ENCODE results near the gene RPS27.
"Not testable (repeated sequence)": the region's sequence is repeated elsewhere in the genome, so short reads cannot be mapped to it uniquely, and the experiment has no call there.

The RPS27 gene

DNA sequence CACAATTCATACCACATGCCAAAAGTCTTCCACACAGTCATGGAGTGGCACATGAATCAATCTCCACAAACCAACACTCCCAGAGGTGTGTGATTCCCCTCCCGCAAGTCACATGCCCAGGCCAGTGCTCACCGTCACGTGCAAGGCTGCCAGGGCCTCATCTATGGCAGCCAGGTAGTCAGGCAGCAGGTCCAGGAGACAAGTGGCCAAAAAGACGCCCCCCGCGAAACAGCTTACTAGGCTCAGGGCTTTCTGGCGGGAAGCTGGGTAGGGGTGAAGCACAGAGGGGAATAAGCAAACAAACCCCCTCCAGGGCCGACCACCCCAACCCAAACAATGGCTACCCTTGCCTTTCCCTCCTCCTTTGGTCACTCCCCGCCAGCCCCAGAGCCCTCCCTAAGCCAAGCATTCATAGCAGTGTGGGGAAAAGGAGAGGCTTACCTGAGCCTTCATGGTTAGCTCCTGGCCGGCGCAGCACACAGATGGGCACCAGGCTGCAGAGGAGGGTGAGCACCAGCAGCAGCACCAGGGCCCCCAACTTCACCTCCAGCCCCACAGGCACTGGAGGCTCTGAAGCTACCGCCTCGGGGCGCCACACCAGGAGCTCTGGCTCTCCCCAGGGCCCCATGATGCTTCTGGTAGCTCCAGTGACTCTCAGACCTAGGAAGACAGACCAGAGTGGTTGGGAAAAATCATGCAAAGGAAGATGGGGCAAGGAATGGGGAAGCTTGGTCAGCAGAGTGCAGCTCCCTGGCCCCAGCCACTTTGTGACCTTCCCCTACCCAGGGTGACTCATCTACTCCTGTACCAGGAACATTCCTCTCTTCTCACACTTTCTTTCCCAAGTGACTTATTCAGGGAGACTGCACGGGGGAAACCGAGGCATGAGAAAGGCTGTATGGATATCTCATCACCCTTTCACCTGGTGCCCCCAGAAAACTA is 28.2 kb upstream of the RPS27 start:
- no peak for DNase-seq

DNA sequence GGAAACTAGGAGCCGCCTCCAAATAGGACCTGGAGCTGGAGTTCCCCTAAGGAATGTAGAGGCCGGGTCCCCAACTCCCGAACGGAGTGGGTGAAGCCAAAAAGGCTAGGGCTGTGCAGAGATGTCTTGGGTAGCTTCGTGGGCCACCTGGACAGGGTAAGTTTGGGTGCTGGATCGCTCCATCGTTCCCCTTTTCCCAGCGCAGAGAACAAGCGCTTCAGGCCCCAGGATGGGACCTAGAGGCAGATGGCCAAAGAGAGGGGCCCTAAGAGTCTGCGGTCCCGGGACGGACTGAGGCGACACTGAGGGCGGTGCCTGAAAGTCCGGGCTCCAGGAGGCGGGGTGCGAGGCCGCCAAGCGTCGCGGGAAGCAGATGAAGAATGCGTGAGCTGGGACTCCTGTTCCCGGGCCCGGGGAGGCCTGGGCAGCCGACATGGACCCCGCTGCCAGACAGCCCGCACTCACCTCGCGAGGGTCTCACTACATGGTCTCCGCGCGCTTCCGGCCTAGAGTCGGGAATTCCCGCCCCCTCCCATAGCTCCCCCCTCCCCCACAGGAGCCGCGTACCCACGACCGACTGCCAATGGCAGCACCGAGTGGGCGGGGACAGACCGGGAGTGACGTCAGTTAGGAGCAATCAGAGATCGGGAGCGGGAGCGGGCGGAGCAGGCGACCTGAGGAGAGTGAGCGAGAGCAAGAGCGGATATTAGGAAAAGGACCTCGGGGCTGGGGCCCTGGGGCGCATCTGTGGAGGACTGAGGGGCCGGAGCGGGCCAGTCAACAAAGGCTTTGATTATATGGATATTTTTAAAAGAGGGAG is 27.3 kb upstream of the RPS27 start, which contains the start of gene SLC39A1:
Gene SLC39A1 (minus strand): TSS at position 508 of the 820 bp plus-strand sequence. CDS start 822 bp downstream, outside the sequence.
- peak; percentile 94 for DNase-seq

DNA sequence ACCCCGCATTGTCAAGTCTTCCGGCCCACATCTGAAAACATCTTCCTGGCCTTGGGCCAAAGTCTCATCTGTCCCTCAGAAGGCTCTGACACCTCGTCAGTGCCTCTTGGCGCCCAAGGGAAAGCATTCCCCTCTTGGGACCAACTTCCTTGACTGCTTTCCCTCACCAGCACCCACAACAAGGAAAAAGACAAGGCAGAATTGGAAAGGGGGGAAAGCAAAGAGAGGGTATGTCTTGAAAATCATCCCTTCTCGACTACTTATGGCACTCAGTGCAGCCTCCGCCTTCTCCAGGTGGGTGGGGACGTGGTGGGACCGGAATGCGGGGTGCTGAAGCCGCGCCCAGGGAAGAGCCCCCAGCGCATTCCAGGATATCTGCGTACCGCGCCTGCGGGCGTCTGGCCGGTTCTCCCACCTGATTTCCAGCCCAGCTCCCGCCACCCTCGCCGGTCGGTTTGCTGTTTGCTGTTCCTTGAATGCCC is 26.7 kb upstream of the RPS27 start:
- no peak for DNase-seq

DNA sequence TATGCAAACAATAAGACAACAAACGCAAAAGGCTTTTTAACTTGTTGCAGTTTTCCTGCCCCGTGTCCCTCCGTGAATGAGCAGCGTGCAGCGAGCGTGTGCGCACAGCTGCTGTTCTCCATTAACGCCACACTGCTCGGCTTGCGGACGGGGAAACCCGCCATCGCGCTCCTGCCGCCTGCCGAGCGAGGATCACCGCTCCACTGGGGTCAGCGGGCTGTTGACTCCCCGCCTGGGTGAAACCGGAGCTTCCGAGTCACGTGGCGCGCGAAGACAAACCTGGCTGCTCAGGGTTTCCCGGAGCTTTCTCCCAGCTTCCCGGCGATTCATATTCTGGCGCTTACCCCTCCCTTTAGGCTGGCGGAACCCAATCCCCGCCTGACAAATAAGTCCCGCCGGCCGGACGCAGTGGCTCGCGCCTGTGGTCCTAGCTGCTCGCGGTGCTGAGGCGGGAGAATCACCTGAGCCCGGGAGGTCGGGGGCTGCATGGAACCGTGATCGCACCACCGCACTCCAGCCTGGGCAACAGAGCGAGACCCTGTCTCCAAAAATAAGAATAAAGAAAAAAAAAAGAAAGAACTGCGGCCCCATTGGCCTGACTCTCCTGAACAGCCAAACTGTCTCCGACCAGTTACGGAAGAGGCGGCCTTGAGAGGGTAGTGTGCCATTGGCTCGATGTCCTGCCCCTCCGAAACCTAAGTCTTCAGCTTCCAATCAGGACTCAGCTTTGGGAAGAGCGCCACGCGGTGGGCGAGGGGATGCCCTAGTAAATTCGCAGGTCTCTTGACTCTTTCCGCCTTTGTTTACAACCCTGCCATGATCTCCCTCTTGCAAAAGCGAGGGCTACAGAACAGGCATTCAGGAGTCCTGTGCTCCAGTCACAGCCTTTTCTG is 23.2 kb upstream of the RPS27 start, which contains the start of gene CREB3L4:
Gene CREB3L4 (plus strand): TSS at position 796 of the 893 bp plus-strand sequence. CDS start 624 bp downstream, outside the sequence.
- peak; percentile 81 for DNase-seq

DNA sequence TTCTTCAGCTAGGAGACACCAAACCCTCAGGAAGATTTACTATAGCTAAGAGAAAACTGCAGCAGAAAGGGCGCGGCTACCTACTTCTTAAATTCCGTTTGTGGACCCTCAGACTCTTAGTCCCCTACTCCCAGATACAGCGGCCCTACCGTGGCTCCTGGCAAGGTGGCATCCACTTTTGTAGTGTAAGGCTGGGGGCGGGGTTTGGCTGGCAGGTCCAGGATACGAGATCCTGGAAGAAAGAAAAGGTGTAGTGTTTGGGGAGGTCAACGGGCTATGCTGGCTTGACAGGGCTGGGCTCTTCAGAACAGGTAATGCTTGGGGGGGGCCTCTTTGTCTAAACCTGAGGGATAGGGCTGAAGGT is 22.6 kb upstream of the RPS27 start:
- no peak for DNase-seq

DNA sequence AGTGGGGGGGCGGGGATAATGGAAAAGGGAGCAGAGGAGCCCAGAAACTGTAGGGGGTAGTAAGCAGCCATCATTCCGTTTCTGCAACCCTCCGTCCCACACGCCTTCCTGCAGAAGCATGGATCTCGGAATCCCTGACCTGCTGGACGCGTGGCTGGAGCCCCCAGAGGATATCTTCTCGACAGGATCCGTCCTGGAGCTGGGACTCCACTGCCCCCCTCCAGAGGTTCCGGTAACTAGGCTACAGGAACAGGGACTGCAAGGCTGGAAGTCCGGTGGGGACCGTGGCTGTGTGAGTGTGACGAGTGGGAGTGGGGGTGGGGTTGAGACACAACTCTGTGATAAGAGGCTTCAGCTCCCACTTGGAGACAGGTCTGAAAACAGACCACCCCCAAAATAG is 22.2 kb upstream of the RPS27 start:
- DNase-seq = no peak

DNA sequence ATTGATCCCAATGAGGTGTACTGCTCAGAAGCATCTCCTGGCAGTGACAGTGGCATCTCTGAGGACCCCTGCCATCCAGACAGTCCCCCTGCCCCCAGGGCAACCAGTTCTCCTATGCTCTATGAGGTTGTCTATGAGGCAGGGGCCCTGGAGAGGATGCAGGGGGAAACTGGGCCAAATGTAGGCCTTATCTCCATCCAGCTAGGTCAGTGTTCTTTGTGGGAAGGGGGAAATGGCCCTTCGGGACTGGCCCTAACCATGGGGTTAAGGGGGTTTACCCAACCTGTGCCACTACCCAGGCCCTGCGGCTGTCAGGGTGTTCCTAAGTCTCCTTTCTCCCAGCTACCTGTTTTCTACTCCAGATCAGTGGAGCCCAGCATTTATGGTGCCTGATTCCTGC is 21.6 kb upstream of the RPS27 start:
- DNase-seq = no peak

DNA sequence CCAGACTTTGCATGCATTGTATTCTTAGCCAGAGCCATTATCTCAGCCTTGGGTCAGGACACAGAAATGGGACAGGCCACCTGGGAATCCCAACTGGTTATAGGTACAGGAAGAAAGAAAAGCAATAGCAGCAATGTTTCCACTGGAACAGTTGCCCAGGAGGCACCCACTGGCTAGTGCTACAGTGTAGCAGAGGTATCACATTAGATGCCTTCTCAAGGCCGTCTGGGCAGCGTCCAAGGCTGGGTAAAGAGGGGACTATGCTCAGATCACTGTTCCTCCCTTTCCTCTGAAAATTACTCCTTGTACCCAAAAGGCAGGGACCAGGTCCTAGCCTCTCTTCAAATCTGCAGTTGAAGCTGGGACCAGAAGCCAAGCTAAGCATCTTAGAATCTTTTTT is 20.2 kb upstream of the RPS27 start:
- no peak for DNase-seq

DNA sequence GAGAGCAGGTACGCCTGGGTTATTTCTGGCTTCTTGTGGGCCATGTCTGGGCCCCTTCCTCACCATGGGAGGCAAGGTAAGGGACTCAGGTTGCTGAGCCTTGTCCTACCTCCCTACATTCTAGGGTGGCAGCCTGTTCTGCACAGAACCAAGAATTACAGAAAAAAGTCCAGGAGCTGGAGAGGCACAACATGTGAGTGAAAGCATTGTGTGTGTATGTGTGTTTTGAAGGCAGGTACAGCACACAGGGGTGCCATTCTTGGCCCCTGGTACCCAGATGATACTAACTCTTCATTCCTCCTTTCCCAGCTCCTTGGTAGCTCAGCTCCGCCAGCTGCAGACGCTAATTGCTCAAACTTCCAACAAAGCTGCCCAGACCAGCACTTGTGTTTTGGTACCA is 17.5 kb upstream of the RPS27 start:
- DNase-seq = no peak

DNA sequence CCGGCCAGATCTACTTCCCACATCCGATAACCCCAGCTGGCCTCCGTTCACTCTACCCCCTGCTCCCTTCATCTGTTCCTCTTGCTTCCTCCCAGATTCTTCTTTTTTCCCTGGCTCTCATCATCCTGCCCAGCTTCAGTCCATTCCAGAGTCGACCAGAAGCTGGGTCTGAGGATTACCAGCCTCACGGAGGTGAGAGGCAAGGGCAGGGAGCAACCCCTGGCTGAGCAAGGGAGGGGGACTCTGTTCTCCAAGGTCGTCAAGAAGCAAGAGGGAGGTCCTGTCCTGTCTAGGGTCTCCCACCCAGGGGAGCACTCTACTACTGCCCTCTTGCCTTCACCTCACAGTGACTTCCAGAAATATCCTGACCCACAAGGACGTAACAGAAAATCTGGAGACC is 17.0 kb upstream of the RPS27 start:
- no peak for DNase-seq

DNA sequence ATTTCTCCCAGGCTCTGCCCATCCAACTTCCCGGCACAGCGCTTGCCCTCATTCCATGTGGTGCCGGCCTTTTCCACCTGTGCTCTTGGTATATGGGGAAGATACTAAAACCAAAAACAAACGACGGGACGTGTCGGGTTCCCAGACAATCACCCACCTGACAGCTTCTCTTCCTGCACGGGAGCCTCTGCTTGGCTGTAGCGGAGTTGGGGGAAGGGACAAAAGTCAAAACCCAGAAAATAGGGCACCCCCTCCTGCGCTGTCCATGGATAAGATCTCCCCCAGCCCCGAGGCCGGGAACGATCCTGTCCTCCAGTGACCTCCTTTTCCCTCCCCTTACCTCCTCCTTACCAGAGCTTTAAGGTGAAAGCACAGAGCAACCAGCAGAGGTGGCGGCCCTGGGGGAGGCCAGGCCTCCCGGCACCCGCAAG is 13.7 kb upstream of the RPS27 start:
- no peak for DNase-seq

DNA sequence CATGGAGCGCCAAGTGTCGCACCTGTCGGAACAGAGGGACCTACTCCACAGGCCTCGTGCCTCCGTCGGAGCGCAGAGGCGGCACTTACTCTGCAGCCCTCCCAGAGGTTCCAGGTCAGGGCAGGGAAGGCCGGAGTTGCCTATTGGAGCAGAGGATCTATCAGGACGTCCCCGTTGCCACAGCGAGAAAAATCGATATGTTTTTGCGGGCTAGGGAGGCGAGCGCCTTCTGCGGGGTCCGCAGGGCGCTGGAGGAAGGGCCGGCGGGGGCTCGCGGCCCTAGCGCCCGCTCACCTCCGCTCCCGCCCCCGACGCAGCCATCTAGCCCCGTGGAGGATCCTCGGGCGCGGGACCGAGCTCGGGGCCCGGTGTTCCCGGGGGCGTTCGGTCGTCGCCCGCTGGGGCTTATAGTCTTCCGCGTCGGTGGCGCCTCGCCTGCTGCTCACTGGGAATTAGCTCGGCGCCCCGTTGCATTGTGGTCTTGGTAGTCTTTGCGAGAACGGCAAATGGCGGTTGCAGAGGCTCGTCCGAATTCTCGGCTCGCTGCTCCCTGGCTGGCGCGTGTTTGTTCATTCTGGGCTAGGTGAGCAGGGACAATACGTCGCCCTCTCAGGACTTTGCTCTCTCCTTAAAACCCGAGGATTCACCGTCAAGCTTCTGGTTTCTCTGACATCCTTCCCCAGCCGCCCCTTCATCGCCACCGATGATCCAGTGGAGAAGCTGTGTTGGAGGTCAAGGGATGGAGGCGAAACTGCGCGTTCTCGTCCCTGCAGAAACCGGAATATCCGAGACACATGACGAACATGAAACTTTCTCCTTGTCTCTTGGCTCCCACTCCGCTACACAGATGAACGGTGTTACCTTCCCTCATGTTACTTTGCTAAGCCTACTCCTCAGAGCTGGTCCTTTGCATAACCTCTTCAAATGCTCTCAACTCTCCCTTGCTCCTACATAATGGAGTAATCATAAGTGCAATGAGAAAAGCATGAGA is 13.0 kb upstream of the RPS27 start, which contains the start of gene JTB:
Gene JTB (minus strand): TSS at position 425 of the 991 bp plus-strand sequence. CDS start 422 bp downstream, at position 3.
- peak; percentile 87 for DNase-seq

DNA sequence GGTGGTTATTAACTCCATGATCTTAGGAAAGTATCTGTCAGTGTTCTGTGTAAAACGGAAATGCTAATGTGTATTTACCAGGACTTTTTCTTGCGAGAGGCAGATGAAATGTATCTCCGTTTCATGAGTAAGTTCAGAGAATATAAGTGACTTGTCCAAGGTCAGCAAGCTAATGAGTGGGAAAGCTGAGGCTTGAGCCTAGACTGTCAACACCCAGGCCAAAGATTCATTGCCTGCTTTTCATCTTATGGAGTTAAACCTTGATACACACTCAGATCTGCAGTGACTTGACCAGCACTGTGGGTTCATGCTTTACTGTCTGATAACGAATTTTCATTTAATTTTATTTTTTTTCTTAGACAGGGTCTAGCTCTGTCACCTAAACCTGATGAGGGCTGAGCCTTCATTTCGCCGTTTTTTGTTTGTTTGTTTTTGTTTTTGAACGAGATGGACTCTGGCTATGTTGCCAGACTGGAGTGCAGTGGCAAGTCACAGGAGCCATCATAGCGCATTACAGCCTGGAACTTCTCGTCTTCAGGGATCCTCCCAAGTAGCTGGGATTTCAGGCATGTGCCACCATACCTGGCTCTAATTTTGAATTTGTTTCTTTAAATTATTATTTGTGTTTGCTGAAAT is 12.2 kb upstream of the RPS27 start:
- DNase-seq = no peak

DNA sequence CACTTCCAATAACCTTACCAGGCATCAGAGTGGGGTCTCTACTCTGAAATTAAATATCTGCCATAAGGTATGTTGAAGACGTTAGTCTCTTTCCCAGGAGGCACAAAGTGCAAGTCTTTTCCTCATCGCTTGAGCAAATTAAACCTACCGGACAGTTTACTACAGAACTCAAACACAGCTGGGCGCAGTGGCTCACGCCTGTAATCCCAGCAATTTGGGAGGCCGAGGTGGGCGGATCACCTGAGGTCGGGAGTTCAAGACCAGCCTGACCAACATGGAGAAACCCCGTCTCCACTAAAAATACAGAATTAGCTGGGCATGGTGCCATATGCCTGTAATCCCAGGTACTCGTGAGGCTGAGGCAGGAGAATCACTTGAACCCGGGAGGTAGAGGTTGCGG is 11.5 kb upstream of the RPS27 start:
- not testable (repeated sequence) for DNase-seq

DNA sequence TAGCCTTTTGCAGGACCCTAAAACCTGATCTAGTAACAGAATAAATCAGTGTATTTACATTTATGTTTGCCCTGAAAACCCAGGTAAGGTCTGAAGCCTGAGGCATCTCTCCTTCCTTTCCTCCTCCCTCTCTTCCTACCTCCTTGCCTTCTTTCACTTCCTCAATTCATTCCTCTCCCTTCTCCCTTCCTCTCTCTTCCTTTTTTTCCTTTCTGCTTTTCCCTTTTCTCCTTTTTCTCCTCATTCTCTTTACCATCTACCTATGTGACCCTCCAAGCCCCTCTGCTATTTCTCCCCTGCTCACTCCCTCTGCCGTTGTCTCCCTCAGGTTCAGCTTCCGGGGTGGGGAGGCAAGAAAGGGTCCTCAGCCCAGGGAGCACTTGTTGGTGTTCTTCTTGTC is 8.8 kb upstream of the RPS27 start:
- not testable (repeated sequence) for DNase-seq

DNA sequence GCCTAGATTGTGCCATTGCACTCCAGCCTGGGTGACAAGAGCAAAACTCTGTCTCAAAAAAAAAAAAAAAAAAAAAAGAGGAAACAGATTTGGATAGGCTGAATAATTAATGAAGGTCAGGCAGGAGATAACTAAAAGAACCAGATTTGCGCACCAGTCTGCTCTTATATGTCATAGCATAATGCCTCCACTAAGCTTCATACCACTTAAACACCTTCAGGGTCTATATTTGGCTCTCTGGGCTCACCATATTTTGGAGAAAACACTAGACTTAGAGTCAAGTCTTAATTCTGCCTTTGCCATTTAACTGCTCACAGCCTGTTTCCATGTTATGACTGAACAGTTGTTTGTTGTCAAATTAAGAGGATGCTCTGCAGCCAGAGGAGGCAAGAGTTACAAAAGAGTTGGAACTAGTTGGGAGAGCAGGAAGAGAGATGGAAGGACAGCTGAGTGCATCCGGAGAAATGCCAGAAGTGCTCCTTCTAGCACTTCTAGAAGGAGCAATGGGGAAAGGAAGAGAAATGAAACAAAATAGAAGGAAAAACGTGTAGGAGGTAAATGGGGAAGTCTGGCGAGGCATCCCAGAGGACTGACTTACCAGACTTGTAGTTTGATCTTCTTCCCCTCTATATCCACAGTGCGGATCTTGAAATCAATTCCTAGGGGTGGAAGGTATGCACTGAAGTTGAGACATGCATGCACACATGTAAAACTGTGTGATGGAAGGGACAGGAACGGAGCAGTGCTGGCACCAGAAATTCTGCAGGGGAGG is 6.3 kb upstream of the RPS27 start:
- DNase-seq = no peak

DNA sequence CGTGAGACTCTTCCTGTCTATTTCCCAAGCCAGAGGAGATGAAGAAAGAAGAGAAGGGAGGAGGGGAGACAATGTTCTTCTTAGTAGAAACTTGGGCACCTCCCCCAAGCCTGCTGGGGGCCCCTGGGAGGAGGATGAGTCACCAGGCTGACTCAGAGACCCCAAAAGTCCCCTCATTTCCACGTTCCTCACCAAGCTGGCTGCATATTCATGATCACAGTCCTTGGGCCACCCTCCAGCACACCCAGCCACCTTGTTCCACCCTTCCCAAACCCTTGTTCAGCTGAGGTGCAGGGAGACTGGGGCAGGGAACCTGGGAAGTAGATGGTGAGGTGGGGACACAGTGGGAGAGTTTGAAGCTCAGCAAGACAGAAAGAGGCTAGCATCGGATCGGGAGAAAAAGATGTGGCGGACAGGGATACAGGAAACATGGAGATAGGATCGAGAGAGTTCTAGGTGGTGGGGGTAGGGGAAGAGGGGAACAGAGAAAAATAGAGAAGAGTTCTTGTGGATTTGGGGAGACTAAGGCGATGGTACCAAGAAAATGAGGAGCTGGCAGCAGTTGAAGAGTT is 5.1 kb upstream of the RPS27 start:
- peak; percentile 70 for DNase-seq

DNA sequence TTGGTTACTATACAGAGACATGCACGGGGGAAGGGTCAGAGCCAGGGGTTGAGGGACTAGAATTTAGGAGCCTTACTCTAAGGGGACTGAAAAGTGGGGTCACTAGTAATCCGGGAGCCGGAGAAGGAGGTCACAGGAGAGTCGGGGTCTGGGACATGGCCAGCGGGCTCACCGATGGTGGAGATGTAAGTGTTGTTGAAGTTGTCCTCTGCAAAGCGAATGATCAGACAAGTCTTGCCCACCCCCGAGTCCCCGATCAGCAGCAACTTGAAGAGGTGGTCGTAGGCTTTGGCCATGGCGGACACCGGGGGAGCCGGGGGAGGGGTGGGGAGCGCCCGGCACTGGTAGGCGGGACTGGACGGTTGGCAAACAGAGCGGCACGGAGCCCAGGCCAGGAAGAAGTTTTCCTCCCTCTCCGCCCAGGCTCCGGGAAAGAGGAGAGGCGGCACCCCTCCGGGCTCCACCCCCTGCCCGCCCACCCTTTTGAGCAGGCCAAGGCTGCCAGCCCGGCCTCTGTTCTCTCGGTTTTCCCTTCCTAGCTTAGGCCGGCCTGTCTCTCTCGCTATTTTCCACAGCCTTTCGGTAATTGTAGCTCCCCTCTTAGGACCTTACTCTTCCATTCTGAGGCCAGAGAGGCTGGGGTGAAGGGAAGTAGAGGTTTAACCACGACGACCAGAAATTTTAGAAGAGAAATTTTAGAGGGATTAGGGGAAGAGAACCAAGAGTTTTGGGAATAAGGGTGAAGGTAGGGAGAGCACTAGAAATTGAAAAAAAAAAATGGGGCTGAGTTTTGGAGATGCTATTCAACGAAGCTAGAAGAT is 4.4 kb upstream of the RPS27 start, which contains the start of gene RAB13:
Gene RAB13 (minus strand): TSS at position 399 of the 821 bp plus-strand sequence. CDS start 103 bp downstream, at position 296.
- no peak for DNase-seq
